Fibroblast of pulmonary artery (primary cell): Measurements from ENCODE around the gene TSC22D3.
"Not testable (repeated sequence)": the region's sequence is repeated elsewhere in the genome, so short reads cannot be mapped to it uniquely, and the experiment has no call there.

Experiments
- DNase-seq: peaks from one replicate; pipeline ENCODE4 v3.0.0-alpha.2; 2010; ENCODE audit warnings: low read depth
- H3K4me3 ChIP-seq: replicated peaks from 2 replicates; pipeline ENCODE4 v1.5.1; 2011; ENCODE audit warnings: low read depth, mild to moderate bottlenecking, control low read depth, low read length, moderate library complexity
- CTCF ChIP-seq: IDR thresholded peaks from 2 replicates; pipeline ENCODE4 v1.5.1; 2011; ENCODE audit warnings: mild to moderate bottlenecking, control low read depth, low read length, inconsistent platforms; ENCODE audit errors: missing control alignments

The TSC22D3 gene

GRCh38 chrX:107775734-107776511 is at the start of gene TSC22D3:
Gene TSC22D3, minus strand, starts transcription at chrX:107775787. Its CDS starts 368 bp downstream, at chrX:107775419.
- peak; percentile 78 for DNase-seq
- H3K4me3 ChIP-seq, result peak within 1 kb of the TSS; percentile 56
- TF ChIP-seq CTCF, result peak; percentile 9

GRCh38 chrX:107823456-107823855 is 47.9 kb upstream of the TSC22D3 start:
- peak; percentile 89 for DNase-seq
- peak overlapping the region; percentile 14 for H3K4me3 ChIP-seq
- no peak for TF ChIP-seq CTCF

- TF ChIP-seq CTCF, result no peak
- no peak overlapping the region for H3K4me3 ChIP-seq
- no peak for DNase-seq
Measured at GRCh38 chrX:107823042-107823441, 47.5 kb upstream of the TSC22D3 start.

GRCh38 chrX:107818900-107819521 is 43.4 kb upstream of the TSC22D3 start:
- no peak for DNase-seq
- TF ChIP-seq CTCF, result no peak
- H3K4me3 ChIP-seq, result no peak overlapping the region

GRCh38 chrX:107810053-107810452 is 34.5 kb upstream of the TSC22D3 start:
- not testable (repeated sequence) for DNase-seq, H3K4me3 ChIP-seq

GRCh38 chrX:107805179-107805578 is 29.6 kb upstream of the TSC22D3 start:
- TF ChIP-seq CTCF, result no peak
- no peak for DNase-seq
- H3K4me3 ChIP-seq, result no peak overlapping the region

GRCh38 chrX:107804427-107804826 is 28.8 kb upstream of the TSC22D3 start:
- DNase-seq, result no peak
- no peak for TF ChIP-seq CTCF

More at GRCh38 chrX:107804427-107804826, 28.8 kb upstream of the TSC22D3 start:
- H3K4me3 ChIP-seq, result no peak overlapping the region
